A549 (cell line): ENCODE results near the gene RERE. TPM values are rescaled to one million over a fixed set of nuclear protein-coding genes. Genes with fewer than 3 reads are reported as not detected.
A peak's percentile ranks its signal among the peaks of the same experiment; 100 is the strongest.

Source experiments
- ATAC-seq, 2 experiments: fragments of 200-7000 bp in 1 of 2; fragments of >200 bp in 1 of 2; cut with Nextera tagmentation in 1 of 2; cut with Tn5 transposase in 1 of 2; 3 replicates each; pipeline versions ENCODE4 v1.8.0 to v1.9.1; 2018 to 2020; ENCODE audit warnings: mild to moderate bottlenecking in 1 of 2, moderate library complexity in 1 of 2
- CTCF ChIA-PET: fragments of 300-600 bp; sonication (Branson Sonifier 250); formaldehyde crosslinking; extraction: SDS; loops from one replicate; lab custom pipeline; 2021; ENCODE audit warnings: antibody characterized with exemption, inconsistent platforms; lab: Yijun Ruan, JAX
- POLR2A ChIA-PET: fragments of 350-600 bp; formaldehyde crosslinking; extraction: SDS; loops from one replicate; lab custom pipeline; 2021; ENCODE audit warnings: antibody characterized with exemption, inconsistent platforms; lab: Yijun Ruan, JAX
- DNase-seq, 2 experiments: peaks; one replicate each; pipeline versions ENCODE4 v3.0.0 to v3.0.0-alpha.2; 2011 to 2016; ENCODE audit warnings: low read depth in 1 of 2, low spot score in 1 of 2
- FAIRE-seq: peaks from 2 replicates; lab custom pipeline; 2011; peaks lifted over from hg19 to GRCh38; lab: Jason Lieb, UNC
- H3K27ac ChIP-seq, 2 experiments: fragments of >200 bp; sonication (Bioruptor Twin); formaldehyde crosslinking; 3 replicates each; pipeline ENCODE4 v1.5.1; 2016 to 2017
- H3K4me1 ChIP-seq: fragments of >200 bp; sonication (Bioruptor Twin); formaldehyde crosslinking; 3 replicates; pipeline ENCODE4 v1.6.1; 2016
- H3K4me2 ChIP-seq: fragments of >200 bp; sonication (Bioruptor Twin); formaldehyde crosslinking; 3 replicates; pipeline ENCODE4 v1.6.1; 2016
- H3K4me3 ChIP-seq: fragments of >200 bp; sonication (Bioruptor Twin); formaldehyde crosslinking; 3 replicates; pipeline ENCODE4 v1.5.1; 2016
- H3K9me3 ChIP-seq: fragments of >200 bp; sonication (Bioruptor Twin); formaldehyde crosslinking; 3 replicates; pipeline ENCODE4 v1.6.1; 2016
- ATOH8 ChIP-seq: fragments of 250-450 bp; sonication (Bioruptor Pico); IDR thresholded peaks from 2 replicates; pipeline ENCODE4 v1.5.0; 2020; ENCODE audit warnings: low read depth, mild to moderate bottlenecking, moderate library complexity
- CEBPB ChIP-seq, 2 experiments: fragments of >200 bp in 1 of 2; sonication (Bioruptor Twin) in 1 of 2; formaldehyde crosslinking in 1 of 2; IDR thresholded peaks; 2 replicates each; pipeline ENCODE4 v1.6.1; 2012 to 2016
- CHD2 ChIP-seq: fragments of 150-350 bp; IDR thresholded peaks from 2 replicates; pipeline ENCODE4 v1.6.1; 2014; ENCODE audit warnings: low read length; ENCODE audit not compliant: partially characterized antibody
- EHF ChIP-seq: fragments of 250-450 bp; sonication (Bioruptor Pico); IDR thresholded peaks from 2 replicates; pipeline ENCODE4 v1.5.0; 2020; ENCODE audit warnings: mild to moderate bottlenecking
- ELK1 ChIP-seq: fragments of 150-350 bp; IDR thresholded peaks from 2 replicates; pipeline ENCODE4 v1.6.1; 2014; ENCODE audit warnings: low read depth, mild to moderate bottlenecking, low read length
- EP300 ChIP-seq, 2 experiments: fragments of >200 bp; sonication (Bioruptor Twin); formaldehyde crosslinking; IDR thresholded peaks; 2 replicates in 1 of 2; 3 replicates in 1 of 2; pipeline ENCODE4 v1.6.1; 2016 to 2017
- GATA3 ChIP-seq: IDR thresholded peaks from 2 replicates; pipeline ENCODE4 v1.6.1; 2012; ENCODE audit warnings: borderline replicate concordance
- HDAC2 ChIP-seq: fragments of 200-600 bp; sonication (generic); IDR thresholded peaks from 2 replicates; pipeline ENCODE4 v1.6.1; 2016
- HEYL ChIP-seq: fragments of 250-450 bp; sonication (Bioruptor Pico); IDR thresholded peaks from 2 replicates; pipeline ENCODE4 v1.8.0; 2021; ENCODE audit warnings: mild to moderate bottlenecking, moderate library complexity
- JUN ChIP-seq, 2 experiments: fragments of >200 bp; sonication (Bioruptor Twin); formaldehyde crosslinking; IDR thresholded peaks; 2 replicates in 1 of 2; 3 replicates in 1 of 2; pipeline ENCODE4 v1.6.1; 2016 to 2017
- KDM5A ChIP-seq: fragments of 200-600 bp; sonication (generic); IDR thresholded peaks from 2 replicates; pipeline ENCODE4 v1.6.1; 2016; ENCODE audit warnings: antibody characterized with exemption, mild to moderate bottlenecking
- MAX ChIP-seq: IDR thresholded peaks from 2 replicates; pipeline ENCODE4 v1.6.1; 2012
- MYC ChIP-seq: IDR thresholded peaks from 2 replicates; pipeline ENCODE4 v1.6.1; 2012; ENCODE audit warnings: mild to moderate bottlenecking, inconsistent platforms, low read length, improper control_type of control experiment, borderline replicate concordance
- NFE2L2 ChIP-seq: fragments of 150-350 bp; conservative IDR thresholded peaks from 2 replicates; pipeline ENCODE4 v1.6.1; 2014; ENCODE audit warnings: low read length
- NR3C1 ChIP-seq: fragments of >200 bp; sonication (Bioruptor Twin); formaldehyde crosslinking; IDR thresholded peaks from 3 replicates; pipeline ENCODE4 v1.6.1; 2017
- PBX3 ChIP-seq: IDR thresholded peaks from 2 replicates; pipeline ENCODE4 v1.6.1; 2012
- PHF8 ChIP-seq: fragments of 200-600 bp; sonication (generic); IDR thresholded peaks from 2 replicates; pipeline ENCODE4 v1.6.1; 2016; ENCODE audit warnings: low read depth, mild to moderate bottlenecking, antibody characterized with exemption, moderate library complexity, borderline replicate concordance
- RAD21 ChIP-seq, 2 experiments: fragments of >200 bp in 1 of 2; sonication (Bioruptor Twin) in 1 of 2; formaldehyde crosslinking in 1 of 2; IDR thresholded peaks in 1 of 2; conservative IDR thresholded peaks in 1 of 2; 2 replicates in 1 of 2; 3 replicates in 1 of 2; pipeline ENCODE4 v1.6.1; 2012 to 2018; ENCODE audit warnings: inconsistent platforms in 1 of 2
- RCOR1 ChIP-seq: fragments of 150-350 bp; IDR thresholded peaks from 2 replicates; pipeline ENCODE4 v1.6.1; 2014; ENCODE audit warnings: antibody characterized with exemption, low read length, low read depth
- REST ChIP-seq: fragments of 200-600 bp; sonication (generic); IDR thresholded peaks from 2 replicates; pipeline ENCODE4 v1.6.1; 2016; ENCODE audit warnings: antibody characterized with exemption, mild to moderate bottlenecking, moderate library complexity
- RFX5 ChIP-seq: fragments of 450-650 bp; IDR thresholded peaks from 2 replicates; pipeline ENCODE4 v1.7.1; 2014; ENCODE audit warnings: antibody characterized with exemption, mild to moderate bottlenecking, moderate library complexity
- SMC3 ChIP-seq: fragments of >200 bp; sonication (Bioruptor Twin); formaldehyde crosslinking; IDR thresholded peaks from 3 replicates; pipeline ENCODE4 v1.6.1; 2018; ENCODE audit warnings: inconsistent platforms
- SREBF2 ChIP-seq: fragments of 450-650 bp; IDR thresholded peaks from 2 replicates; pipeline ENCODE4 v1.6.1; 2014; ENCODE audit warnings: mild to moderate bottlenecking, moderate library complexity
- ZC3H11A ChIP-seq: fragments of 450-650 bp; IDR thresholded peaks from 2 replicates; pipeline ENCODE4 v1.6.1; 2014; ENCODE audit warnings: antibody characterized with exemption, mild to moderate bottlenecking
- WGBS: methylation state at CpG from one replicate; pipeline ENCODE4 v1.1.6; 2017; ENCODE audit errors: missing lambda C conversion rate; 5-methylcytosine and 5-hydroxymethylcytosine counted together
- polyA plus RNA-seq, 4 experiments: library from polyadenylated mRNA; depleted of rRNA in 3 of 4; stranded (reverse); fragments of >200 nt; fragmentation: RNase III in 1 of 4; extraction: RNeasy Plus Mini Kit Qiagen cat#74134 plus additional on column Dnase treatment in 1 of 4; gene quantifications; 2 replicates in 3 of 4; 3 replicates in 1 of 4; pipeline ENCODE4 v1.2.3, GENCODE V29; 2011 to 2017

RERE gene
- polyA plus RNA-seq, 2 of the 4 experiments (the other 2 are of a cell fraction) = 12.6 to 28.6 TPM

GRCh38 chr1:8495928-8496401, 321.5 kb downstream of the RERE start:
- Histone ChIP-seq H3K4me1 (peaks cover 29% of the 10 kb centered on the region), H3K27ac (no peak overlapping the region), H3K4me2 (no peak overlapping the region), H3K4me3 (no peak overlapping the region), H3K9me3 (no peaks in the 10 kb centered on the region)
- no peak for TF ChIP-seq EP300 (IDR thresholded peaks at IDR 0.05)
- no peak for TF ChIP-seq MYC
- no peak for TF ChIP-seq ELK1
- TF ChIP-seq EHF (CRISPR knock-in tag) = no peak
- no peak for TF ChIP-seq ZC3H11A
- TF ChIP-seq RAD21 (conservative IDR thresholded peaks at IDR 0.05 in 1 of 2, IDR thresholded peaks at IDR 0.05 in 1 of 2) = no peak
- no peak for TF ChIP-seq HEYL (CRISPR knock-in tag)
- no peak for TF ChIP-seq PHF8
- no peak for TF ChIP-seq PBX3
- no peak for TF ChIP-seq SREBF2
- no peak for TF ChIP-seq SMC3
- TF ChIP-seq GATA3 = no peak
- TF ChIP-seq REST = no peak
- no peak for TF ChIP-seq MAX
- no peak for TF ChIP-seq RFX5
- TF ChIP-seq NR3C1 = no peak
- no peak for TF ChIP-seq NFE2L2
- DNase-seq (peak in 1 of 2 experiments; percentile 12), FAIRE-seq (no peak), ATAC-seq (no peak; a peak in 1 of 6 replicates)
- ChIA-PET POLR2A (no interaction called here), CTCF (no interaction called here)
- WGBS = 85% methylated on average over 6 of the region's 6 CpGs

- Histone ChIP-seq H3K27ac (no peak overlapping the region), H3K4me3 (no peak overlapping the region), H3K9me3 (no peaks in the 10 kb centered on the region)
- CTCF ChIA-PET = no interaction called here
- WGBS = 100% methylated on average over 3 of the region's 3 CpGs
- no peak for FAIRE-seq
- POLR2A ChIA-PET = no interaction called here
- no peak for TF ChIP-seq SREBF2
- no peak for TF ChIP-seq ATOH8
- no peak for TF ChIP-seq SMC3
- no peak for TF ChIP-seq CHD2
- no peak for TF ChIP-seq HDAC2
- TF ChIP-seq RCOR1 = no peak
- no peak for TF ChIP-seq EHF (CRISPR knock-in tag)
- TF ChIP-seq CEBPB (IDR thresholded peaks at IDR 0.05) = no peak
- TF ChIP-seq NFE2L2 = no peak
- no peak for TF ChIP-seq PHF8
- no peak for TF ChIP-seq JUN (IDR thresholded peaks at IDR 0.05)
- TF ChIP-seq KDM5A = no peak
- TF ChIP-seq, all 56 proteins: peak for 0
- H3K4me2 ChIP-seq = no peak overlapping the region
- ATAC-seq (no peak), DNase-seq (no peak)
- peaks cover 29% of the 10 kb centered on the region for H3K4me1 ChIP-seq
Observed at GRCh38 chr1:8494681-8495080, 322.8 kb downstream of the RERE start.
